HG02970 (cell line): ENCODE data around the gene PCYOX1L.

Experiments used
- ATAC-seq: cut with Tn5 transposase; IDR thresholded peaks from one replicate; pipeline ENCODE4 v1.9.1; 2021; ENCODE audit warnings: mild to moderate bottlenecking, moderate library complexity, moderate number of reproducible peaks; ENCODE audit not compliant: unreplicated experiment, low FRiP score

PCYOX1L gene

DNA sequence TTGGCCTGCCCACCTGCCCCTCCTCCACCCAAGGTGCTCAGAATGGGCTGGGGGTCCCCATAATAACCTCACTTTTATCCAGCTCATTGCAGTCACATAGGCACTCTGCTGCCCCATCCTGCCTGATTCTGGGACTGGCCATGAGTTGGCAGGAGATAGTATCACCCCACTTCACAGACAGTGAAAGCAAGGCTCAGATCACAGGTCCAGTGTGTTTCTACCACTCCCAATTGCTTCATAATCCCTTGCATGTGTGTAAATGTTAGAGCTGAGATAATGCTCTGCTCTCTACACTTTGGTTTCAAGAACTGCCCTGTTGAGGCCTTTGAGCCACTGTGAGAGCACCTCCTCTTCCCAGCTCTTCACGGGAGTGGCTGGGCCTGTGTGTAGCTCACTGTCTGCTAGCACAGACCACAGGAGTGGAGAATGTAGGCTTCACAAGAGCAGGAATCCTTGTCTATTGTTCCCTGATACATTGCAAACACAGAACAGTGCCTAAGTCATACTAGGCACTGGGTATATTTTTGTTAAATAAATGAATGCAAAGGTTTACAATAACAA lies 8.4 kb downstream of the PCYOX1L start:
- no peak for ATAC-seq

DNA sequence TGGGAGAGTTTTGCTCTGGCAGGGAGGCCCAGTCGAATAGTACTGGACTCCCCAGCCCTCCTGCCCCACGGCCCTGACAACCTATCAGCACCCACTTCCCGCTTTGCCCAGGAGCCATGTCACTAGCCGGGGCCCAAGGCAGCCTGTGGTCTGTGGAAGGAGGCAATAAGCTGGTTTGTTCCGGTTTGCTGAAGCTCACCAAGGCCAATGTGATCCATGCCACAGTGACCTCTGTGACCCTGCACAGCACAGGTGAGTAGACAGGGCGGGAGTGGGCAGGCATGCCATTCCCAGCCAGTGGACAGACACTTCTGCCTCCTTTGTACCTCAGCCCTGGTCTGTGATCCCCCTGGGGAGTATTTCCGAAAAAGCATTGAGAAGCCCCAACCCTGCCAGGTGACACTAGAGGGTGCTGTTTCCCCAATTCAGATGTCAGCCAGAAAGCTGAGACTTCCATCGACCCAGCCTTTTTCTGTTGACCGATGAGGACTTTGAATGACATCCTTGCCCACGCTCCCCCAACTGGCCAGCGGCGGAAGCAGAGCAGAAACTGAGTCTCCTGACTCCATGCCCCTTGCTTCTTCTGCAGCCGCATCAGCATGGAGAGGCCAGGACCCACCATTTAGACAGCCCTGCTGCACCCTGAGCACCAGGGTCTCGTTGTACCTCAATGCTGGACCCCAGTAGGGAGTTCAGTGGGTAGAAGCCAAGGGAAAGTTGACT lies 9.6 kb downstream of the PCYOX1L start:
- peak; percentile 53 for ATAC-seq

DNA sequence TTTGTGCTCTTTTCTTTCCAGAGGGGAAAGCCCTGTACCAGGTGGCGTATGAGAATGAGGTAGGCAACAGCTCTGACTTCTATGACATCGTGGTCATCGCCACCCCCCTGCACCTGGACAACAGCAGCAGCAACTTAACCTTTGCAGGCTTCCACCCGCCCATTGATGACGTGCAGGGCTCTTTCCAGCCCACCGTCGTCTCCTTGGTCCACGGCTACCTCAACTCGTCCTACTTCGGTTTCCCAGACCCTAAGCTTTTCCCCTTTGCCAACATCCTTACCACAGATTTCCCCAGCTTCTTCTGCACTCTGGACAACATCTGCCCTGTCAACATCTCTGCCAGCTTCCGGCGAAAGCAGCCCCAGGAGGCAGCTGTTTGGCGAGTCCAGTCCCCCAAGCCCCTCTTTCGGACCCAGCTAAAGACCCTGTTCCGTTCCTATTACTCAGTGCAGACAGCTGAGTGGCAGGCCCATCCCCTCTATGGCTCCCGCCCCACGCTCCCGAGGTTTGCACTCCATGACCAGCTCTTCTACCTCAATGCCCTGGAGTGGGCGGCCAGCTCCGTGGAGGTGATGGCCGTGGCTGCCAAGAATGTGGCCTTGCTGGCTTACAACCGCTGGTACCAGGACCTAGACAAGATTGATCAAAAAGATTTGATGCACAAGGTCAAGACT lies 10.3 kb downstream of the PCYOX1L start:
- no peak for ATAC-seq

- no peak for ATAC-seq
Observed at GRCh38 chr5:149370878-149371277, 13.0 kb downstream of the PCYOX1L start.

- ATAC-seq: peak; percentile 59
Observed at GRCh38 chr5:149371296-149371962, 13.6 kb downstream of the PCYOX1L start.

- ATAC-seq: no peak
Observed at GRCh38 chr5:149372076-149372795, 14.4 kb downstream of the PCYOX1L start.

DNA sequence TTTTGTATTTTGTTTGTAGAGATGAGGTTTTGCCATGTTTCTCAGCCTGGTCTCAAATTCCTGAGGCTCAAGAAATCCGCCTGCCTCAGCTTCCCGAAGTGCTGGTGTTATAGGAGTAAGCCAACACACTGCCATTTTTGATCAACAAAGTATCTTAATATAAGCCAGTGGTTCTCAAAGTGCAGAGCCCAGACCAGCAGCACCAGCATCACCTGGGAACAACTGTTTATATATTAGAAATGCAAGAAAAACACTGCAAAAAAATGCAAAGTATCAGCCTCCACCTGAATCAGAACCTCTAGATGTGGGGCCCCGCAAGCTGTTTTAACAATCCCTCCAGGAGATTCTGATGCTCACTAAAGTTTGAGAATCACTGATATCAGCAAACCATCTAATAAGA lies 15.1 kb downstream of the PCYOX1L start:
- ATAC-seq: no peak

- ATAC-seq: no peak
Observed at GRCh38 chr5:149374303-149374702, 16.5 kb downstream of the PCYOX1L start.

DNA sequence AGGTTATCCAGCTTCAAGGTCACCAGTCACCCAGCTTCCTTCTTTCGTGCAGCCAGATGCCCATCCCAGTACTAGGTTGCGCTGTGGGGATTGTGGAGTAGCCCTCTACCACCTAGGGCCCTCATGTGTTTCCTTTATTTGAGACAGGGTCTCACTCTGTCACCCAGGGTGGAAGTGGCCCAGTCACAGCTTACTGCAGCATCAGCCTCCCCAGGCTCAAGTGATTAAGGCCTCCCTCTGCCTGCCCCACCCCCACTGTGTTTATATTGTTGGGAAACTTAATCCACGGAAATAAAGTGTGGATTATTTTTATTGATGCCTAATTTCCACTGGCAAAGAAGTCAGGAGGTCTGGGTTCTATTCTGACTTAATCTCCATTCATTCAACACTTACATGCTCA lies 17.0 kb downstream of the PCYOX1L start:
- ATAC-seq: no peak

DNA sequence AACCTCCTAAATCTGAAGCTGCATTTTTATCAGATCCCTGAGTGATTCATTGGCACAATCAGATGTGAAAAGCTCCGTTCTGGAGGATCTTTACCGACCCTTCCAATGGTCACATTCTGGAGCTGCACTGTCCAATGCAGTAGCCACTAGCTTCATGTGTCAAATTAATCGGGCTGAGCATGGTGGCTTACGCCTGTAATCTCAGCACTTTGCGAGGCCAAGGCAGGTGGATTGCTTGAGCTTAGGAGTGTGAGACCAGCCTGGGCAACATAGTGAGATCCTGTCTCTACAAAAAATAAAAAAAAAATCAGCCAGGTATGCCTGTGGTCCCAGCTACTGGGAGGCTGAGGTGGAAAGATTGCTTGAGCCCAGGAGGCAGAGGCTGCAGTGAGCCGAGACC lies 17.6 kb downstream of the PCYOX1L start:
- ATAC-seq: no peak

DNA sequence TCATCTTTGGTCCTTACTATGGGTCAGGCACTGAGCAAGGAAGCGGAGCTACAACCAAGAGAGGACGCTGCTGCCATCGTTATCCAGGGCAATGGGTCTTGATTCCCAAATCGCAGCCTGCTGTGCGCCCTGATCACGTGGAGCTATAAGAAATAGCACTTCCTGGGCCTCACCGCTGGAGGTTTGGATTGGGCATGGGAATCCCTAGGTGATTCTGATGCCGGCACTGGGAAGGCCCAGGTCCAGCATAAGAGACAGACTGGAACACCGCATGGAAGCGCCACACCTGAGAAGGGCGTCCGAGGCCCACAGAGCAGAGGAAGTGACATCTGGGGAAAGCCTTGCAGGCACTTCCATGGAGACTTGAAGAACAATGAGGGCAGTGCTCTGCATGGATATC lies 18.3 kb downstream of the PCYOX1L start:
- ATAC-seq: no peak

- ATAC-seq: no peak
Observed at GRCh38 chr5:149376711-149377447, 19.0 kb downstream of the PCYOX1L start.

DNA sequence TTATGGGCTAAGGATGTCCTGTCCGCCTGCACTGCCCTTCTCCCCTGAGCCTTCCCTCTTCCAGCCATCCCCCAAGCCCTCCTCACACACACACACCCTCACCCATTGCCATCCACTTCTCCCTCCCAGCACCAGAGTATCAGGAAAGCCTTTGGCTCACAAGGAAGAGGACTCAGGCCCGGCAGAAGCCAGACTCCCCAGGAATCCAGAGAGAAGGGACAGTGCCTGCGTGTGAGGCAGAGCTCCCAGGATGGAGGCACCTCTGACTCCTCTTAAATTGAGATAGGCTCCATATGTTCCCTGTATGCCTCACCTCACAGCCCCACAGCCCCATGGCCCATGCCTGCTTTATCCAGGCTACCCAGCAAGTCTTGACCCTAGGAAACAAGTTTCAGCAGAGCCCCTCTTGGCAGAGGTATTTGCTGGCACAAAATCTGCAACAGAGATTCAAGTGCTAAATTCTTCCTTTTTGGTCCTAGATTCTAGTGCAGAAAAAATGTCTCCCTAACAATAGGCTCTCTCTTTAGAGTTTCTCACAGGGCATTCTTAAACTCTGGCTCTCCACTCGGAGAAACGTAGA lies 20.5 kb downstream of the PCYOX1L start:
- ATAC-seq: no peak

DNA sequence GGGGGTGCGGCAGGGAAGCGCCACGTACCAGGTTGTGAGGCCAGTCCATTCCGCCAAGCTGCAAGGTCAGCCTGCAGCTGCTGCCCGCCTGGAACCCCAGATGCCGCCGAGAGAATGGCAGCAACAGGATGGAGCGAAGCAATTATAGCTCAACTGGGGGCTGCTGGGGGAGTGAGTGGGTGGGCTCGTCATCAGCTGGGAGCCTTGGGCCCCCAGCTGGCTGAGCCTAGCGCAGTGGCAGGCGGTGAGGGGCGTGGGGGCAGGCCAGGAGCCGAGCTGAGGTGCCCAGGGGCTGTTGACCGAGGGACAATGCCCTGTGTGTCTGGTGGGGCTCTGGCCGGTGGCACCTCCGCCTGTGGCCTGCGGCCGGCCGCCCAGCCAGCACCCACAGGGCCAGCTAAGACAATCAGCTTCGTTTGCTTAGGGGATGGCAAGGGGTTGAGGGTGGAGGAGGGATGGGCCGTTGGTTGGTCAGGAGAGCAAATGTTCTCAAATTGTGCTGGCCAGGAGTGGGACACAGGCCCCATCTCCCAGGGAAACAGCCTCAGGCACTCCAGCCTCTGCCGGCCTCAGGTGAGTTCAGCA lies 21.4 kb downstream of the PCYOX1L start, which contains the start of gene IL17B:
IL17B (minus strand) TSS at position 116 of the 585 bp plus-strand sequence; CDS start at position 49, 67 bp downstream.
- ATAC-seq: no peak

GRCh38 chr5:149379818-149380374 lies 22.1 kb downstream of the PCYOX1L start:
- ATAC-seq: no peak

- ATAC-seq: no peak
Observed at GRCh38 chr5:149380466-149381121, 22.7 kb downstream of the PCYOX1L start.

DNA sequence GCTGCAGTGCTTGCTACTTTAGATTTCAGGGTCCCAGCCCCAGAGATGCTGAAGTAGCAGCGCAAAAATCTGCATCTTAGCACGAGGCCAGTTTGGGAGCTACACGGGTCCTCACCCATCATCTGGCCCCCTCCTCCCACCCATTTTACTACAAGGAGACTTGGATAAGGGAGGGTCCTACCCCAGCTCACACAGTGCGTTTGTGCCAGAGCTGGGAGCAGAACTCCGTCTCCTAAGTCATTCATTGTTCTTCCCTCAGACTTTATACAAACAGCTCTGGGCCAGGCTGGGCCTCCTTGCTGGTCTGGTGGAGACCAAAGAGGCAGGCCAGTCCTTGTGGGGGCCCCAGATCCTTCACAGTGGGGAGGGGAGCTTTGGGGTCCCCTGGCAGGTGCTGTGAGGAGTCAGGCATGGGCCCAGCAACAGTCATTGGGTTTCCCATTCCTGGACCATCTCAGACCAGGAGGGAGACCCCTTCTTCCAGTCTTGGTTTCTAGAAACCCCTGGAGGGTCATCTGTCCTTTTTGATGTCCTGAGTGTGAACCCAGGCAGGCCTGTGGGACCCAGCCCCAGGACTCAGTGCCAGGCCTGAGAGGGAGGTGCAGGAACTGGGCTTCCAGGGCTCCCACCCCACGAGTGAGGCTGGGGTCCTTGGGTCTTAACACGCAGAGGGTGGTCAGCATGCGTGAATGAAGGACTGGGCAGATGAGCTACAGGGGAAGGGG lies 23.6 kb downstream of the PCYOX1L start:
- ATAC-seq: no peak

- no peak for ATAC-seq
Observed at GRCh38 chr5:149381986-149382338, 24.1 kb downstream of the PCYOX1L start.
